GM13977 (cell line): ENCODE data around the gene SPPL3.

Source experiments
- DNase-seq: peaks from one replicate; pipeline ENCODE4 v3.0.0; 2012; ENCODE audit warnings: low spot score
- CTCF ChIP-seq: IDR thresholded peaks from 2 replicates; pipeline ENCODE4 v1.5.1; 2012; ENCODE audit warnings: mild to moderate bottlenecking, control low read depth; ENCODE audit not compliant: insufficient read depth; ENCODE audit errors: extremely low read depth, missing control alignments
- in situ Hi-C: fragments of 300-500 bp; cut with MboI; formaldehyde crosslinking; loops from one replicate; pipeline ENCODE4 v1.12.0; 2022; ENCODE audit warnings: low sequenced_read_pairs, low pct_unique_long_range_greater_than_20kb, mixed read lengths, inconsistent platforms; ENCODE audit not compliant: unreplicated experiment

The SPPL3 gene

GRCh38 chr12:120813588-120814153 lies 90.5 kb downstream of the SPPL3 start:
- no peak for TF ChIP-seq CTCF
- DNase-seq: no peak
- in situ Hi-C loops: no loop called here

- DNase-seq: no peak
- in situ Hi-C loops: no loop called here
- no peak for TF ChIP-seq CTCF
Measured at GRCh38 chr12:120810021-120810420, 94.1 kb downstream of the SPPL3 start.

- in situ Hi-C loops: no loop called here
- TF ChIP-seq CTCF: no peak
- DNase-seq: no peak
Measured at GRCh38 chr12:120804428-120804827, 99.7 kb downstream of the SPPL3 start.

- no peak for DNase-seq
- in situ Hi-C loops: no loop called here
- TF ChIP-seq CTCF: no peak
Measured at GRCh38 chr12:120801146-120801545, 103.0 kb downstream of the SPPL3 start.

GRCh38 chr12:120800665-120801064 lies 103.5 kb downstream of the SPPL3 start:
- TF ChIP-seq CTCF: no peak
- DNase-seq: no peak
- in situ Hi-C loops: no loop called here

GRCh38 chr12:120799243-120800045 lies 104.7 kb downstream of the SPPL3 start:
- in situ Hi-C loops: no loop called here
- DNase-seq: no peak
- TF ChIP-seq CTCF: no peak
